HFFc6 (cell line): ENCODE data around the gene FRMPD2. TPM values are rescaled to one million over a fixed set of nuclear protein-coding genes. Genes with fewer than 3 reads are reported as not detected.

ENCODE experiments used
- DNase-seq: peaks from one replicate; pipeline ENCODE4 v3.0.0-alpha.2; 2018
- H3K27ac Mint-ChIP-seq: 2 replicates; pipeline ENCODE4 v1.8.0; 2020; ENCODE audit warnings: mild to moderate bottlenecking, mixed read lengths
- H3K27me3 Mint-ChIP-seq: 2 replicates; pipeline ENCODE4 v1.8.0; 2021; ENCODE audit warnings: mild to moderate bottlenecking, moderate library complexity, mixed read lengths; ENCODE audit not compliant: insufficient read depth
- H3K36me3 Mint-ChIP-seq: 2 replicates; pipeline ENCODE4 v1.8.0; 2021; ENCODE audit warnings: low read depth, mixed read lengths
- H3K4me1 Mint-ChIP-seq: 2 replicates; pipeline ENCODE4 v1.8.0; 2020; ENCODE audit warnings: low read depth, mixed read lengths
- H3K4me3 Mint-ChIP-seq: 2 replicates; pipeline ENCODE4 v1.8.0; 2020; ENCODE audit warnings: mild to moderate bottlenecking, moderate library complexity, mixed read lengths
- H3K9me3 Mint-ChIP-seq: 2 replicates; pipeline ENCODE4 v1.8.0; 2020; ENCODE audit warnings: mild to moderate bottlenecking, mixed read lengths
- CTCF ChIP-seq: fragments of 200-600 bp; sonication (generic); IDR thresholded peaks from 2 replicates; pipeline ENCODE4 v1.5.0; 2021; ENCODE audit warnings: antibody characterized with exemption, mild to moderate bottlenecking
- total RNA-seq, 6 experiments: library from RNA; stranded (reverse); fragmentation: NEBNext Ultra II Directional; extraction: Animal tissue kit (Norgen Biotek cat#: 25700); gene quantifications; 2 replicates in 1 of 6; 3 replicates in 5 of 6; pipeline ENCODE4 v1.2.3, GENCODE V29; 2021

The FRMPD2 gene
- total RNA-seq, 6 experiments from 2014 or later, result not detected

DNA sequence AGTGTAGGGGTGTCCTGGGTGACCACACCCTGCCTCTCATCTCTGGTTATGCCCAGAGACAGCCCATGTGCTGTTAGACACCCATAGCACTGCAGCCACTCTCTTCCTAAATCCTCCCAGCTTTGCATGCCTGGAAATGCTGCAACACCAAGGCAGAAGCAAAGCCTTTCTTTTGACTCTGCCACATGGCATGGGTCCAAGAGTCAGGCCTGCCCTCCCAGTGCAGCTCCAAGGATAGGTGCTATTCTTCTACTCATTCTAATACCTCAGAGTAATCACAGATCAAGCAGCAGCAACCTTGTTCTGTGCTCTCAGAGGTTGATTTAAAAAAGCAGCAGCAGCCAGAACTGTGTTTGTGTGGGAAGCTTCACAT lies 23.4 kb downstream of the FRMPD2 start:
- Mint-ChIP-seq H3K27ac (no peak overlapping the region), H3K36me3 (no peaks in the 10 kb centered on the region), H3K4me1 (peaks cover 14% of the 10 kb centered on the region; the same call in 1 of the 2 replicates), H3K9me3 (no peaks in the 10 kb centered on the region), H3K27me3 (peaks cover 40% of the 10 kb centered on the region), H3K4me3 (no peak overlapping the region)
- DNase-seq, result no peak
- TF ChIP-seq CTCF, result no peak

DNA sequence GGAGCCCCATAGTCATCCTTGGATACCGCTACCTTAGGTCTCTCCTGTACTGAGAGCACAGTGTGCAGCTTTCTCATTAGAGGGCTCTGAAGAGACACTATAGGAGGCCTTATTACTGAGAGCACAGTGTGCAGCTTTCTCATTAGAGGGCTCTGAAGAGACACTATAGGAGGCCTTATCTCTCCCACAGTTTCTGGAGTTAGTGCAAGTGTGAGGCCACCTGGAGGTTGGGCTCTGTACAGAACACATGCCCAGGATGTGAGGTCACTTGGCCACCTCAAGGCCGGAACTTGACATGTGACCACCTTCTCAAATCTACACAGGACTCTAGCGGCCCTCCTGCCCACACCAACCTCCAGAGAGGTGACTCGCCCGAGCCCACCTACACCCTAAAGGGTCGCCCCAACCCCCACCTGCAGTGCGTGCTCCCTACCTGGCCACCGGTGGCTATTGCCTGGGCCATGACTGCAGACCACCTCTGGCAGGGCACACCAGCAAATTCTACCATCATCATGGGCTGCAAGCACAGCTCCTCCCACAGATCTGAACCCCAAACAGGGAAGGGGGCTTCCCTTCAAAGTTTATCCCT lies 24.6 kb downstream of the FRMPD2 start:
- H3K27me3 Mint-ChIP-seq, result peaks cover 38% of the 10 kb centered on the region
- no peak overlapping the region for H3K27ac Mint-ChIP-seq
- no peaks in the 10 kb centered on the region for H3K36me3 Mint-ChIP-seq

GRCh38 chr10:48249004-48249762 lies 25.3 kb downstream of the FRMPD2 start:
- Mint-ChIP-seq H3K4me3 (no peak overlapping the region), H3K27me3 (peaks cover 42% of the 10 kb centered on the region), H3K36me3 (no peaks in the 10 kb centered on the region), H3K27ac (no peak overlapping the region), H3K4me1 (peaks cover 10% of the 10 kb centered on the region; the same call in 1 of the 2 replicates), H3K9me3 (no peaks in the 10 kb centered on the region)
- no peak for TF ChIP-seq CTCF
- DNase-seq, result no peak

More for the DNA sequence above, 24.6 kb downstream of the FRMPD2 start:
- H3K9me3 Mint-ChIP-seq, result no peaks in the 10 kb centered on the region
- TF ChIP-seq CTCF, result no peak
- peaks cover 14% of the 10 kb centered on the region; the same call in 1 of the 2 replicates for H3K4me1 Mint-ChIP-seq
- no peak overlapping the region for H3K4me3 Mint-ChIP-seq
- DNase-seq, result no peak

GRCh38 chr10:48248462-48248861 lies 26.0 kb downstream of the FRMPD2 start:
- Mint-ChIP-seq H3K4me3 (no peak overlapping the region), H3K27me3 (peaks cover 44% of the 10 kb centered on the region), H3K27ac (no peak overlapping the region), H3K9me3 (no peaks in the 10 kb centered on the region), H3K36me3 (no peaks in the 10 kb centered on the region), H3K4me1 (peaks cover 3% of the 10 kb centered on the region; the same call in 1 of the 2 replicates)
- no peak for DNase-seq
- TF ChIP-seq CTCF, result no peak

GRCh38 chr10:48247680-48248079 lies 26.8 kb downstream of the FRMPD2 start:
- Mint-ChIP-seq H3K9me3 (no peaks in the 10 kb centered on the region), H3K4me1 (no peaks in the 10 kb centered on the region), H3K4me3 (no peak overlapping the region), H3K27ac (no peak overlapping the region), H3K27me3 (peaks cover 50% of the 10 kb centered on the region), H3K36me3 (no peaks in the 10 kb centered on the region)
- no peak for TF ChIP-seq CTCF
- no peak for DNase-seq
